ENCODE measurements around the gene AFF4.

- TF ChIP-seq CTCF (conservative IDR thresholded peaks at IDR 0.05; ENCODE audit: low read length) (no peak), EZH2phosphoT487 (IDR thresholded peaks at IDR 0.05; ENCODE audit: borderline replicate concordance, low read depth, low read length) (no peak)
Measured at GRCh38 chr5:132998556-132998955, 35.1 kb upstream of the AFF4 start.

Measured in OCI-LY7 (cell line).